Colonic mucosa (tissue), 4 donors: ENCODE results near the gene MALT1. TPM values are rescaled to one million over a fixed set of nuclear protein-coding genes. Genes with fewer than 3 reads are reported as not detected.

ENCODE experiments used
- DNase-seq: peaks from one replicate; pipeline ENCODE4 v3.0.0-alpha.2; 2020
- H3K27ac ChIP-seq: fragments of 200-600 bp; one replicate; pipeline ENCODE4 v1.8.0; 2021
- H3K27me3 ChIP-seq: fragments of 200-600 bp; one replicate; pipeline ENCODE4 v1.8.0; 2021
- H3K36me3 ChIP-seq: fragments of 200-600 bp; one replicate; pipeline ENCODE4 v1.8.0; 2021
- H3K4me1 ChIP-seq: fragments of 200-600 bp; one replicate; pipeline ENCODE4 v1.8.0; 2021; ENCODE audit warnings: mild to moderate bottlenecking
- H3K4me3 ChIP-seq: fragments of 200-600 bp; one replicate; pipeline ENCODE4 v1.8.0; 2021
- H3K9ac ChIP-seq, 2 donors: one replicate each; pipeline ENCODE4 v1.7.0; 2013; ENCODE audit warnings: control low read depth in 2 of 2, low read depth in 2 of 2, low read length in 2 of 2
- H3K9me3 ChIP-seq: fragments of 200-600 bp; one replicate; pipeline ENCODE4 v1.8.0; 2021
- CTCF ChIP-seq: fragments of 200-600 bp; IDR thresholded peaks from one replicate; pipeline ENCODE4 v1.8.0; 2022; ENCODE audit warnings: antibody characterized with exemption, mild to moderate bottlenecking
- intact Hi-C: fragments of 100-400 bp; cut with DNase I; formaldehyde crosslinking; loops from one replicate; pipeline ENCODE4 v1.14.1; 2022
- total RNA-seq, 2 donors: library from RNA; stranded (reverse); fragmentation: NEBNext Ultra II Directional in 1 of 2; extraction: Animal tissue kit (Norgen Biotek cat#: 25700) in 1 of 2; gene quantifications; one replicate each; pipeline ENCODE4 v1.2.1, GENCODE V29; 2021
- donor health status: healthy.
- donor health status: DM: no; HTN: no; CAD: no.
- donor health status: DM: no; HTN: no; CAD: no.

Gene MALT1
- total RNA-seq, 2 donors from 2014 or later, result 22.1 to 30.9 TPM

GRCh38 chr18:58662118-58662517 lies 9.1 kb upstream of the MALT1 start:
- no peak overlapping the region for H3K4me3 ChIP-seq

GRCh38 chr18:58666176-58666575 lies 5.1 kb upstream of the MALT1 start:
- Histone ChIP-seq H3K9ac (no peak overlapping the region), H3K27me3 (no peaks in the 10 kb centered on the region), H3K36me3 (no peaks in the 10 kb centered on the region), H3K4me1 (peaks cover 5% of the 10 kb centered on the region), H3K27ac (no peak overlapping the region), H3K9me3 (no peaks in the 10 kb centered on the region), H3K4me3 (no peak overlapping the region)
- no peak for TF ChIP-seq CTCF
- intact Hi-C loops, result loop anchor here (10.0 kb wide), 1 partner anchor 111 kb away; no protein-coding TSS in a partner anchor
- no peak for DNase-seq

More at GRCh38 chr18:58662118-58662517, 9.1 kb upstream of the MALT1 start:
- no peak for DNase-seq
- Histone ChIP-seq H3K9me3 (no peaks in the 10 kb centered on the region), H3K4me1 (no peaks in the 10 kb centered on the region), H3K9ac (no peak overlapping the region), H3K36me3 (no peaks in the 10 kb centered on the region), H3K27me3 (no peaks in the 10 kb centered on the region), H3K27ac (no peak overlapping the region)
- no peak for TF ChIP-seq CTCF
- intact Hi-C loops, result loop anchor here (10.0 kb wide), 1 partner anchor 107 kb away; no protein-coding TSS in a partner anchor

- no peak overlapping the region for H3K27ac ChIP-seq
- H3K27me3 ChIP-seq, result no peaks in the 10 kb centered on the region
- H3K4me1 ChIP-seq, result peaks cover 5% of the 10 kb centered on the region
- intact Hi-C loops, result loop anchor here (10.0 kb wide), 1 partner anchor 113 kb away; no protein-coding TSS in a partner anchor
- H3K36me3 ChIP-seq, result no peaks in the 10 kb centered on the region
- TF ChIP-seq CTCF, result no peak
- DNase-seq, result no peak
- no peak overlapping the region for H3K9ac ChIP-seq
- no peaks in the 10 kb centered on the region for H3K9me3 ChIP-seq
- no peak overlapping the region for H3K4me3 ChIP-seq
These were observed 3.1 kb upstream of the MALT1 start for GRCh38 chr18:58668211-58668610.

- no peak overlapping the region for H3K27ac ChIP-seq
- H3K4me3 ChIP-seq, result no peak overlapping the region
- peaks cover 5% of the 10 kb centered on the region for H3K4me1 ChIP-seq
- H3K36me3 ChIP-seq, result no peaks in the 10 kb centered on the region
- no peak overlapping the region for H3K9ac ChIP-seq
- no peak for TF ChIP-seq CTCF
- H3K9me3 ChIP-seq, result no peaks in the 10 kb centered on the region
- intact Hi-C loops, result loop anchor here (10.0 kb wide), 1 partner anchor 114 kb away; no protein-coding TSS in a partner anchor
- no peaks in the 10 kb centered on the region for H3K27me3 ChIP-seq
- no peak for DNase-seq
These were observed 2.4 kb upstream of the MALT1 start for GRCh38 chr18:58668897-58669296.

GRCh38 chr18:58669731-58670378 lies 1.4 kb upstream of the MALT1 start:
- Histone ChIP-seq H3K4me3 (no peak overlapping the region), H3K4me1 (peaks cover 5% of the 10 kb centered on the region), H3K9me3 (no peaks in the 10 kb centered on the region), H3K9ac (peak overlapping the region in 1 of 2 donors; percentile 81), H3K36me3 (no peaks in the 10 kb centered on the region), H3K27me3 (no peaks in the 10 kb centered on the region), H3K27ac (peak overlapping the region; percentile 97)
- peak; percentile 46 for DNase-seq
- no peak for TF ChIP-seq CTCF
- intact Hi-C loops, result loop anchor here (10.0 kb wide), 1 partner anchor 115 kb away; no protein-coding TSS in a partner anchor
